ENCODE measurements around the gene APOO.

DNA sequence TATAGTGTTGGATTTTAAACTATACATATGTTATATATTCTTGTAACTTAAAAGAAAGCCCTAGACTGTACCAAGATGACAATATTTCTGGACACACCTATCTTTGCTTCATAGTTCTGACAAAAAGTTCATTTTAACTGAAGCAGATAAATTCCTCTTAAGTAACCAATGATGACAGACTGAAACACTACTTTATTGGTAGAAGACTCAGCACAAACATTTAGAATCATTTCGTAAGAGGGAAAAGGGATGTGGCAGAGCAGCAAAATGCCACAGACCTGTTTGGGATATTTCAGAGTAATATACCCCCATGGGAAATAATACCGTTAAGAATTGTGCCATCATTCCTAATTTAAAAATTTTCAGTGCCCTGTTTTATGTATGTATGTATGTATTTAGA lies 56.2 kb downstream of the APOO start:
- no peak for TF ChIP-seq EZH2 (IDR thresholded peaks at IDR 0.05; ENCODE audit: low read length)
- TF ChIP-seq, protein P1, sequence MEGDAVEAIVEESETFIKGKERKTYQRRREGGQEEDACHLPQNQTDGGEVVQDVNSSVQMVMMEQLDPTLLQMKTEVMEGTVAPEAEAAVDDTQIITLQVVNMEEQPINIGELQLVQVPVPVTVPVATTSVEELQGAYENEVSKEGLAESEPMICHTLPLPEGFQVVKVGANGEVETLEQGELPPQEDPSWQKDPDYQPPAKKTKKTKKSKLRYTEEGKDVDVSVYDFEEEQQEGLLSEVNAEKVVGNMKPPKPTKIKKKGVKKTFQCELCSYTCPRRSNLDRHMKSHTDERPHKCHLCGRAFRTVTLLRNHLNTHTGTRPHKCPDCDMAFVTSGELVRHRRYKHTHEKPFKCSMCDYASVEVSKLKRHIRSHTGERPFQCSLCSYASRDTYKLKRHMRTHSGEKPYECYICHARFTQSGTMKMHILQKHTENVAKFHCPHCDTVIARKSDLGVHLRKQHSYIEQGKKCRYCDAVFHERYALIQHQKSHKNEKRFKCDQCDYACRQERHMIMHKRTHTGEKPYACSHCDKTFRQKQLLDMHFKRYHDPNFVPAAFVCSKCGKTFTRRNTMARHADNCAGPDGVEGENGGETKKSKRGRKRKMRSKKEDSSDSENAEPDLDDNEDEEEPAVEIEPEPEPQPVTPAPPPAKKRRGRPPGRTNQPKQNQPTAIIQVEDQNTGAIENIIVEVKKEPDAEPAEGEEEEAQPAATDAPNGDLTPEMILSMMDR (optimal IDR thresholded peaks at IDR 0.05 in 1 of 3, IDR thresholded peaks at IDR 0.05 in 1 of 3, conservative IDR thresholded peaks at IDR 0.05 in 1 of 3; ENCODE audit: extremely low read depth in 1 of 3, insufficient read depth in 2 of 3, low read length in 3 of 3), result no peak
